Colon (tissue), 2 donors: ENCODE data around the gene NSUN5.
"Not testable (repeated sequence)": the region's sequence is repeated elsewhere in the genome, so short reads cannot be mapped to it uniquely, and the experiment has no call there.

Source experiments
- FAIRE-seq: peaks from 2 replicates; lab custom pipeline; 2012; peaks lifted over from hg19 to GRCh38; lab: Jason Lieb, UNC
- donor health status: control.
- donor health status: control.

The NSUN5 gene

DNA sequence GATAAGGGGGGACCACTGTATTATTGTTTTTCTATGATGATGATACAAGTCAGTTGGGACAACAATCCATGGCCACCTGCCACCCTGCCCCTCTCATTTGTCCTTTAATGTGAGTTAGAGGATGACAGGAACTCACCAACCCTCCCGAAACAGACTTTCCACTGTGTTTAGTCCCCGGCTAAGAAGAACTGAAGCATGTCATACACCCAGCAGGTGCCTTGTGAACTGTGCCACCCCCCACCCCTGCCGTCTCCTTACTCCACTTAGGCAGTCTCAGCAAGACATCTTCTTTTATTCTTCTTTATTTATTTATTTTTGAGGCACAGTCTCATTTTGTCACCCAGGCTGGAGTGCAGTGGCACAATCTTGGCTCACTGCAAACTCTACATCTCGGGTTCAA lies 40.8 kb downstream of the NSUN5 start:
- FAIRE-seq: not testable (repeated sequence)

DNA sequence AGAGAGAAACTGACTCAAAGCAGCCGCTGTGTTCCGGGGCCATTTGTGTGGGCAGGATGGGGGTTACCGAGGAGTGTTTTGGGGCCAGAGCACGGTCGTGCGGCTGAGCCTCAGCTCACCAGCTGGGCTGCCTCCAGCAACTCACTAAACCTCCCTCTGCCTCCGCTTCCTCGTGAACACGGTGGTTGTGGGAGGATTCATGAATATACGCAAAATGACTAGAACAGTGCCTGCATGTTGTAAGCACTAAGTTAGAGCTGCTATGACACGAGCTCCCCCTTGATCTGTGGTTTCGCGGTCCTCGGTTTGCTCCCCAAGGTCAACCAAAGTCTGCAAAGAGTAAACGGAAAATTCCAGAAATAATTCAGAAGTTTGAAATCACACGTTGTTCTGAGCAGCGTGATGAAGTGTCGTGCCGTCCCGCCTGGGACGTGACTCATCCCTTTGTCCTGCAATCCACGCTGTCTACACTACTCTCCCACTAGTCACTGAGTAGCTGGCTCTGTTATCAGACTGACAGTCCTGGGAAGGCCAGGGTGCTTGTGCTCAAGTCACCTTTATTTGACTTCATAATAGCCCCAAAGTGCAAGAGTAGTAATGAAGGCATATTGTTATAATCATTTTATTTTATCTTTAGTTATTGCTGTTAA lies 41.8 kb downstream of the NSUN5 start:
- not testable (repeated sequence) for FAIRE-seq

DNA sequence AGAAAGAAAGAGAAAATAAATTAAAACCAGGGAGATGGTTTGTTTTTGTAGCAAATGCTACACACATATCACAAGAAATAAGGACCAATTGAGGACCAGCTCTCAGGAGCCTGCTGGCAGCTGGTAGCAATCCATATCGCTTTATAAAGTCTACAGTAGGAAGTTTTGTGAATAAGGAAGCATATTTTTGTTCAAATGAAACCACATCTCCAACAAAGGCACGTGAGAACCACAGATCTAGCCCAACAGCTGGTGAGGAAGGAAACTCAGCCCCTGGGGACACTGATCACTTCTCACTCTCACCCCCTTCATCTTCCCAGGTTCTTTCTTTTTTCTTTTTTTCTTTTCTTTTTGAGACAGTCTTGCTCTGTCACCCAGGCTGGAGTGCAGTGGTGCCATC lies 46.2 kb downstream of the NSUN5 start:
- not testable (repeated sequence) for FAIRE-seq
